Nephron (organoid): ENCODE results near the gene LRRC36.
"Not testable (repeated sequence)": the region's sequence is repeated elsewhere in the genome, so short reads cannot be mapped to it uniquely, and the experiment has no call there.

Experiments used
- H3K27ac Mint-ChIP-seq, 3 experiments: 2 replicates each; pipeline ENCODE4 v1.8.0; 2020; ENCODE audit warnings: mixed read lengths in 3 of 3, mild to moderate bottlenecking in 2 of 3, moderate library complexity in 1 of 3
- H3K27me3 Mint-ChIP-seq: 2 replicates; pipeline ENCODE4 v1.8.0; 2021; ENCODE audit warnings: low read depth, mild to moderate bottlenecking, moderate library complexity, mixed read lengths
- H3K36me3 Mint-ChIP-seq: 2 replicates; pipeline ENCODE4 v1.8.0; 2020; ENCODE audit warnings: low read depth, mixed read lengths
- H3K4me1 Mint-ChIP-seq: 2 replicates; pipeline ENCODE4 v1.8.0; 2020; ENCODE audit warnings: mixed read lengths
- H3K4me3 Mint-ChIP-seq, 3 experiments: 2 replicates each; pipeline ENCODE4 v1.8.0; 2020; ENCODE audit warnings: mild to moderate bottlenecking in 3 of 3, mixed read lengths in 3 of 3, moderate library complexity in 2 of 3
- H3K9me3 Mint-ChIP-seq: 2 replicates; pipeline ENCODE4 v1.8.0; 2020; ENCODE audit warnings: mixed read lengths
- TF ChIP-seq, protein P1 (sequence below), 3 experiments: fragments of 200-600 bp; sonication (generic); IDR thresholded peaks; one replicate each; pipeline ENCODE4 v1.5.0; 2021; ENCODE audit warnings: antibody characterized with exemption in 3 of 3; ENCODE audit not compliant: unreplicated experiment in 3 of 3

LRRC36 gene

DNA sequence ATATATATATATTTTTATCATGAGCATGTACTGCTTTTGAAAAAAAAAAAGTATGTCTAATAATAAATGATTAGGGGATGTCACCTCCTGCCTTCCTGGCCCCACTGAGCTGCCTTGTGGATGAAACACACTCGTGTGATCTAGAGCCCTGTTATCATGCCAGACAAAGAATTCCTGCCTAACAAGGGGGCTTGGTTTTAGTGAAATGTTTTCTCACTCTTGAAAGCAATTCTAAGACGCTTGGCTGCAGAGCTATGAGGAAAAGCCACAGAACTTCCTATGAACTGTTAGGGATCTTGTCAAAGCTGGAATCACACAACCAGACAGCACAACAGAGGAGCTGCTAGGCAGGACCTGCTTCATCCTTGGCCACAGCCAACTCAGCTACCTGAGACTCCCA lies 85.7 kb downstream of the LRRC36 start:
- no peaks in the 10 kb centered on the region for H3K27me3 Mint-ChIP-seq
- TF ChIP-seq, protein P1, sequence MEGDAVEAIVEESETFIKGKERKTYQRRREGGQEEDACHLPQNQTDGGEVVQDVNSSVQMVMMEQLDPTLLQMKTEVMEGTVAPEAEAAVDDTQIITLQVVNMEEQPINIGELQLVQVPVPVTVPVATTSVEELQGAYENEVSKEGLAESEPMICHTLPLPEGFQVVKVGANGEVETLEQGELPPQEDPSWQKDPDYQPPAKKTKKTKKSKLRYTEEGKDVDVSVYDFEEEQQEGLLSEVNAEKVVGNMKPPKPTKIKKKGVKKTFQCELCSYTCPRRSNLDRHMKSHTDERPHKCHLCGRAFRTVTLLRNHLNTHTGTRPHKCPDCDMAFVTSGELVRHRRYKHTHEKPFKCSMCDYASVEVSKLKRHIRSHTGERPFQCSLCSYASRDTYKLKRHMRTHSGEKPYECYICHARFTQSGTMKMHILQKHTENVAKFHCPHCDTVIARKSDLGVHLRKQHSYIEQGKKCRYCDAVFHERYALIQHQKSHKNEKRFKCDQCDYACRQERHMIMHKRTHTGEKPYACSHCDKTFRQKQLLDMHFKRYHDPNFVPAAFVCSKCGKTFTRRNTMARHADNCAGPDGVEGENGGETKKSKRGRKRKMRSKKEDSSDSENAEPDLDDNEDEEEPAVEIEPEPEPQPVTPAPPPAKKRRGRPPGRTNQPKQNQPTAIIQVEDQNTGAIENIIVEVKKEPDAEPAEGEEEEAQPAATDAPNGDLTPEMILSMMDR (IDR thresholded peaks at IDR 0.05; ENCODE audit: unreplicated experiment in 3 of 3), result no peak
- H3K27ac Mint-ChIP-seq, result peak overlapping the region in 2 of 3 experiments; percentile 40 to 88
- H3K9me3 Mint-ChIP-seq, result no peaks in the 10 kb centered on the region
- peaks cover 42% of the 10 kb centered on the region for H3K4me1 Mint-ChIP-seq
- H3K36me3 Mint-ChIP-seq, result peaks cover 3% of the 10 kb centered on the region
- H3K4me3 Mint-ChIP-seq, result no peak overlapping the region

DNA sequence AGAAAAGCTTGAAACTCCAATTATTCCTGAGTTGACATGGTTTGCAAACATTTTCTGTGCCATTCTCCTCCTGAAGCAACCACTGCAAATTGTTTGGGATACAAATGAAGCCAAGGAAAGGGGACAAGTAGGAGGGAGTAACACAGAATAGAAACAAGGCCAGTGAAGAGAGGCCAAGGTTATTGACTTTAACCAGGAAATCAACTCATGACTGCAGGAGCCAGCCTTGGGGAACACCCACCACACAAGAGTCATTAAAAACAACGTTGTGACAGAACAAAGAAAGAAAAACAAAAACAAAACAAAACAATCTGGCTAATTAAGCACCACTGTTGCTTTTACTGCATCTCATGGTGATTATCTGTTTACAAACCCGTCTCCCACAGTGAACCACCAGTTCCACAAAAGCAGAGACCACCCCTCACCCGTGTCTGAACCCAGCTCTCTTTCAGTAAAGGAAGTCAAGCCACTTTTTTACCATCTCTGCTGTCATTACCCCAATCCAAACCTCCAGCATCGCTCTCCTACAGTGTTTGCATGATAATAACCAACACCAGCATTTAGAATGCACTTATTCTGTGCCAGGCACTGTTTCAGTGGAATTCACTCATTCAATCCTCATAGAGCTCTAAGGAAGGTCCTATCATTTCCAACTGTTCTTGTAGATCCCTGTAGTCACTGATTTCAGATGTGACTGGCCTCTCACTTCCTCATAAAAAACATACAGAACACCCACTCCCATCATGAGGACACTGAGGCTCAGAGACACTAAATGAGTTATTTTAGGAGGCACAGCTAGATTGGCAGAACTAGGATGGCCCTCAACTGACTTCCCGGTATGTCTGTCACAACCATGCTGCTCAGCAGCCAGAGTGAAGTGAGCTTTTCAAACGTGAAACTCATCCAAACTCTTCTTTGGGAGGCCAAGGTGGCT lies 87.6 kb downstream of the LRRC36 start:
- peak overlapping the region; percentile 10 to 27 (median 21) for H3K27ac Mint-ChIP-seq
- H3K27me3 Mint-ChIP-seq, result peaks cover 2% of the 10 kb centered on the region
- peaks cover 3% of the 10 kb centered on the region for H3K36me3 Mint-ChIP-seq
- peaks cover 31% of the 10 kb centered on the region for H3K4me1 Mint-ChIP-seq
- TF ChIP-seq, protein P1 (IDR thresholded peaks at IDR 0.05; ENCODE audit: unreplicated experiment in 3 of 3), result no peak
- no peaks in the 10 kb centered on the region for H3K9me3 Mint-ChIP-seq
- H3K4me3 Mint-ChIP-seq, result peak overlapping the region; percentile 62 to 69 (median 66)

DNA sequence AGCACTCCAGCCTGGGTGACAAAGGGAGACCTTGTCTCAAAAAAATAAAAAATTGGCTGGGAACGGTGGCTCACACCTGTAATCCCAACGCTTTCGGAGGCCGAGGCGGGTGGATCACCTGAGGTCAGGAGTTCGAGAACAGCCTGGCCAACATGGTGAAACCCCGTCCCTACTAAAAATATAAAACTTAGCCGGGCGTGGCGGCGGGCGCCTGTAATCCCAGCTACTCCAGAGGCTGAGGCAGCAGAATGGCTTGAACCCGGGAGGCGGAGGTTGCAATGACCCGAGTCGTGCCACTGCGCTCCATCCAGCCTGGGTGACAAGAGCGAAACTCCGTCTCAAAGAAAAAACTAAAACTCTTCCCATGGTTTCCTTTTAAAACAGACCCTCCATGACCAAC lies 88.8 kb downstream of the LRRC36 start:
- not testable (repeated sequence) for H3K27me3 Mint-ChIP-seq, H3K9me3 Mint-ChIP-seq, H3K36me3 Mint-ChIP-seq
- peak overlapping the region; percentile 80 to 90 (median 82) for H3K4me3 Mint-ChIP-seq
- peak overlapping the region; percentile 57 to 87 (median 83) for H3K27ac Mint-ChIP-seq
- peaks cover 31% of the 10 kb centered on the region for H3K4me1 Mint-ChIP-seq

DNA sequence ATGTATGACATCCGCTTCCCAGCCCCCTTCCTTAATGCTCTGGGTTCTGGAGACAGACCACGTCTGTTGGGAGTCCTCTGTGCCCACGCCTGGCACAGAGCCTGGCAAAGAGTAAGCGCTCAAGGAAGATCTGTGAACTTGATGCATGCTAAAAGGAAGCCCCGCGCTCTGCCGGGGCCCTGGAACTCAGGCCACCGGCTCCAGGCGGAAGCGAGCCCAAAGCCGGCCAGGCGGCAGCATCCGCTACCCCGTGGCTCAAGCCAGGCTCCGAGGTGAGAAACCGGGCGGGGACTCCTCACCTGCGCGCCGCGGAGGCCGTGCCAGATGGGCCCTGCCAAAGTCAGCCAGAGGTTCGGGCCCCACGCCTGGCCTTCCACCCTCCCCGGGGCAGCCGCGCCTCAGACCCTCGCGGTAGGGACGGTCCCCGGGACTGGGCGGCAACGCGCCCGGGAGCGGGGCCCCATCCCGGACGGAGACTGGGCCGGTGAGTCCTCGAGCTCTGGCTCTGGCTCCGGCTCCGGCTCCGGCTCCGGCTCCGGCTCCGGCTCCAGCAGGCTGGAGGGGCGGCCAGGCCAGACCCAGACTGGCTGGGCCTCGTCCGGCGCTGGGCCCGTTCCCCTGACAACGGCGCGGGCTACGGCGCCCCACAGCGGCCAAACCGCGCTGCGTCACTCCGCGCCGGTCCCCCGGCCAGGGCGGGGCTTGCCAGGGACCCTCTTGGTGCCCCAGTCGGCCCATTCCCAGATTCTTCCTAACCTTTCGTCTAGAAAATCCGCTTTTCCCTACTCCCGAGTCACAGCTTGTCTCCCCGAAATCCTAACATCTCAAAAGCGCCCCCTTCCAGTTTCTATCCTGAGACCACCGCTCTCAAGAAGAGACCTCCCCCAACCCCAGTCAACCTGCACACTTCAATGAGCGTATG lies 89.5 kb downstream of the LRRC36 start, which contains the start of gene ZDHHC1:
Gene ZDHHC1 (minus strand): TSS at position 606 of the 922 bp plus-strand sequence. CDS start 8,702 bp downstream, outside the sequence.
- TF ChIP-seq, protein P1 (IDR thresholded peaks at IDR 0.05; ENCODE audit: unreplicated experiment in 3 of 3), result peak; percentile 44 to 62 (median 44)

DNA sequence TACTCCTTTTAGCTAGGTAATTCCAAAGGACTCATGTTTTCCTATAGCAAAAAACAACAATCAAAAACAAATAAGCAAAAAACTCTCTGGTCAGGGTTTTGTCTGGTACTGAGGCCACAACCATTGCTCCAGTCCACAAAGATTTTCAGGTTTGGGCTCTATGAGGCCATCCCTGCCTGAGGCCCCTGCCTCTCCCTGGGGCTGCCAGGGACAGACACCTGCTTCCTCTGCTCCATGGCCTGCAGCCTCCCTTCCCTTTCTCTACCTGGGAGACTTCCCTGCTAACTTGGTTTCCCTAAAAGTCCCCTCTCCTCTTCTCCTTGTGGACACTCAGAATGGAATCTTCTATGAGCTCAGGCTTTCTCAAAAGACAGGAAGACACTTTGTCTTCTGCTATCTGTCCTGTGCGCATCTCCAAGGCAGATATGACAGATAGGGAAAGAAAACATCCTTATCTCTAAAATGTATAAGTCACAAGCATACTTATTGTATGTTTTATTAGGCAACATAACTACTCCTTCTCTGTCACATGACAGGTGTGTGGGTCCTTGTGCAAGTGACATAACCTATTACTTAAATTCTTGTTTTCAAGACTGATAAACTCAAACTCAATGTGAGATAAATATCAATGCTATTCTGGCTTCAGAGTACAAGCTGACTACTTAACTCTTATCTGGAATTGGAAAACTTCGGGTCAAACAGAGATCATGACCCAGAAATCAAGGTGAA lies 90.9 kb downstream of the LRRC36 start:
- H3K4me1 Mint-ChIP-seq, result peaks cover 29% of the 10 kb centered on the region

More for the DNA sequence above, 89.5 kb downstream of the LRRC36 start, which contains the start of gene ZDHHC1:
- H3K9me3 Mint-ChIP-seq, result no peaks in the 10 kb centered on the region
- peak within 1 kb of the TSS; percentile 82 to 91 (median 90) for H3K4me3 Mint-ChIP-seq
- H3K27me3 Mint-ChIP-seq, result peaks cover 4% of the 10 kb centered on the region
- peaks cover 31% of the 10 kb centered on the region for H3K4me1 Mint-ChIP-seq
- H3K27ac Mint-ChIP-seq, result peak within 1 kb of the TSS; percentile 79 to 87 (median 87)
- no peaks in the 10 kb centered on the region for H3K36me3 Mint-ChIP-seq

More for the DNA sequence above, 90.9 kb downstream of the LRRC36 start:
- Mint-ChIP-seq H3K27ac (peak overlapping the region; percentile 40 to 79 (median 43)), H3K27me3 (peaks cover 4% of the 10 kb centered on the region), H3K9me3 (no peaks in the 10 kb centered on the region), H3K4me3 (peak overlapping the region; percentile 82 to 88 (median 82)), H3K36me3 (no peaks in the 10 kb centered on the region)
- TF ChIP-seq, protein P1 (IDR thresholded peaks at IDR 0.05; ENCODE audit: unreplicated experiment in 3 of 3), result no peak
